HG02588 (cell line): ENCODE data around the gene USP38.
"Not testable (repeated sequence)": the region's sequence is repeated elsewhere in the genome, so short reads cannot be mapped to it uniquely, and the experiment has no call there.

Source experiments
- ATAC-seq: cut with Tn5 transposase; IDR thresholded peaks from one replicate; pipeline ENCODE4 v1.9.1; 2021; ENCODE audit warnings: mild to moderate bottlenecking, moderate library complexity; ENCODE audit not compliant: unreplicated experiment

The USP38 gene

GRCh38 chr4:143207555-143207954, 22.8 kb downstream of the USP38 start:
- no peak for ATAC-seq

- ATAC-seq, result no peak
These were observed 27.8 kb downstream of the USP38 start for GRCh38 chr4:143212566-143212965.

GRCh38 chr4:143215873-143216272, 31.2 kb downstream of the USP38 start:
- no peak for ATAC-seq

DNA sequence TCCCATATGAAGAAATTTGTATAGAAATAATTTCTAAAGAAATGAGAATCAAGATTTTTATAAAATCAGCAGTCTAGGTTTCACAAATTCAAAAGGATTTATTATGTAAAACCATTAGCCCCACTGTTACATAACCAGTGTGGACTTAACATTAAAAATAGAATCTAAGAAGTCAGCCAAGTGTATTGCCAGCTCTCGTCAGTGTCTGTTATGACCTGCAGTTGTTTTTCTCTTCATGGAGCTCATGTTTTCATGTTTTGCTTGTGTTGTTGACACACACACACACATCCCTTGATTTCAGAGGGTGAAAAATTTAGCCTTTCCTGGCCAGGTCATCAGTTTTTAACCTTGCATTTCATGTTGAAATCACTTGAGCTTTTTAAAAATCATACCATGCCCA, 39.5 kb downstream of the USP38 start:
- no peak for ATAC-seq

- ATAC-seq, result no peak
These were observed 40.5 kb downstream of the USP38 start for GRCh38 chr4:143225167-143225566.

DNA sequence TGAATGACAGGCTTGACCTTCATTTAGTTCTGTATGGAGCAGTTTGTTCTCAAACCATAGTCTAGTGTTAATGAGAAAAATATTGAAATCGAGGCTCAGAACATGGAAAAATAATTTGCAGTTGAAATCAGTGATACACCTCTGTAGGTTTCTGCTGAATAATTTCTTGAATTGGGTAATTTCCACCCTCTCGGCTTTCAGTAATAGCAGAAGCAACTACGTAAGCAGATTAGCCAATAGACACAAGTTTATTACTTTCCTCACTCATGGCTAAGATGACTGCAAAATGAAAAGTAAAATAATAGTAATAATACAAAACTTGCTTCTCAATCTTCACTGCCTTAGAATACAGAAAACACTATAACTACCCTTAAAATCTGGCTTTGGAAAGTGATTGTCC, 46.0 kb downstream of the USP38 start:
- peak; percentile 67 for ATAC-seq

GRCh38 chr4:143232277-143232676, 47.6 kb downstream of the USP38 start:
- ATAC-seq, result no peak

DNA sequence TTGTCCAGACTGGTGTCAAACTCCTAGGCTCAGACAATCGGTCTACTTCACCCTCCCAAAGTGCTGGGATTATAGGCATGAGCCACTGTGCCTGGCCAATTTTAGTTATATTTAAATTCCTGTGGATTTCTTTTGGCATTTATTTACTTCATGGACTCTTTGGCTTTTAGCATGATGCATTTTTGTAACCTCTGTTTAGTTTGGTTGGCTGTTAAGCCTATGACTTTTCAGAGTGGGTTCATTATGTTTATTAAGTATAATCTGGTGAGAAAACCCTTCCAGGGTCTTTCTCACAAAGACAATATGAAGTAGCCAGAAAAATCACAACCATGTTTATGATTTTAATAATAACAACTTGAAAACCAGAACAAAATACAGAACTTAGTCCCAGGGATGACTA, 49.4 kb downstream of the USP38 start:
- ATAC-seq, result no peak

DNA sequence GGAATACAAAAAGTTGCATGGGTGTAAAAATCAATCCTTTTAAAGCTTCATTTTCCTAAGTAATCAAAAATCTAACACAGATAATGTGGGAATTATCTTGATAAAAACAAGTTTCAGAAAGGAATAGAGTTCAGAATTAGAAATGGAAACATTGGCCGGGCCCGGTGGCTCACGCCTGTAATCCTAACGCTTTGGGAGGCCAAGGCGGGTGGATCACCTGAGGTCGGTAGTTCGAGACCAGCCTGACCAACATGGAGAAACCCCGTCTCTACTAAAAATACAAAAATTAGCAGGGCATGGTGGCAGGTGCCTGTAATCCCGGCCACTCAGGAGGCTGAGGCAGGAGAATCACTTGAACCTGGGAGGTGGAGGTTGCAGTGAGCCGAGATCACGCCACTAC, 52.5 kb downstream of the USP38 start:
- ATAC-seq, result not testable (repeated sequence)

GRCh38 chr4:143240939-143241679, 56.4 kb downstream of the USP38 start:
- ATAC-seq, result no peak

- ATAC-seq, result no peak
These were observed 57.2 kb downstream of the USP38 start for GRCh38 chr4:143241892-143242291.

DNA sequence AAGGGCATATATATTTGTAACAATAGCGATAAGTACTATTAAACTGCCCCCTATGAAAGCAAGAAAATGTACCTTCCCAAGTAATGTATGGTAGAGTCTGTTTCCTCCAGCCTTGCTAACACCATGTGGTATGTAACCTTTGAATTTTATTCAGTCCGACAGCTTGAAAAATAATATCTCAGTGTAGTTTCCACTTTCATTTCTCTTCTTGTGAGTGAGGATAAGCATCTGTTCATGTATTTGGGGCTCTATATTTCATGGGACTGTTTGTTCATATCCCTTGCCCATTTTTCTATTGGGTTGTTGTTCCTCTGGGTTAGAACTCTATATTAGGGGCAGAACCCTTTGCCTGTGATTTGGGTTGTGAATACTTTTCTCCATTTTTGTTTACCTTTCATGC, 58.3 kb downstream of the USP38 start:
- no peak for ATAC-seq

- no peak for ATAC-seq
These were observed 62.3 kb downstream of the USP38 start for GRCh38 chr4:143246977-143247376.

DNA sequence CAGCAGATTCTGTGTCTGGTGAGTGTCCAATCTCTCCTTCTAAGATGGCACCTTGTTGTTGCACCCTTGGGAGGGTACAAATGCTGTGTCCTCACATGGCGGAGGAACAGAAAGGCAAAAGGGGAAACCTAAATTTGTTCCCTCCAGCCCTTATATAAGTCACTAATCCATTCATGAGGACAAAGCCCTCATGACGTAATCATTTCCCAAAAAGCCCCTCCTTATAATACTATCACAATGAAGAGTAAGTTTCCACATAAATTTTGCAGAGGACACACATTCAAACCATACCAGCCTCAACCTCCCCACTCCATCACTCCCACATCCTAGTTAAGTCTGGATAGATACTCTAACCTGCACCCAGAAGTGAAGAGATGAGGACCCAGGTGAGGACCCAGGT, 63.1 kb downstream of the USP38 start:
- no peak for ATAC-seq

DNA sequence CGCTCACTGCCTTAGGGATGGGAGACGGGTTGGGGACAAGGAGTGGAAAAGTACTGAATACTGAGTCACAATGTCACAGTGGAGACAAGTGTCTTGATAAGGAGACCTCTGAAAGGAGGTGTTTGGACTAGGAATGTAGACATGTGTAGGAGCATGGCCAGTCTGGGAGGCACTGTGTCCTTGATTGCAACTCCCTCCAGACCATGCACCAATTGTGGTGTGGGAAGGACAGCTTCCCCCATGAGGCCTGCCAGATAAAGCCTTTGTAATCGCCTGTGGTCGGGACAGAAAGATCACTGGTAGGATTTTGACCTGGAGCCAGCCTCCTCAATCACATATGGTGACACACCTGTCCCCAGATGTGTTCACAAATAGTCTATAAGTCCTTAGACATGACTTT, 64.1 kb downstream of the USP38 start:
- ATAC-seq, result no peak

DNA sequence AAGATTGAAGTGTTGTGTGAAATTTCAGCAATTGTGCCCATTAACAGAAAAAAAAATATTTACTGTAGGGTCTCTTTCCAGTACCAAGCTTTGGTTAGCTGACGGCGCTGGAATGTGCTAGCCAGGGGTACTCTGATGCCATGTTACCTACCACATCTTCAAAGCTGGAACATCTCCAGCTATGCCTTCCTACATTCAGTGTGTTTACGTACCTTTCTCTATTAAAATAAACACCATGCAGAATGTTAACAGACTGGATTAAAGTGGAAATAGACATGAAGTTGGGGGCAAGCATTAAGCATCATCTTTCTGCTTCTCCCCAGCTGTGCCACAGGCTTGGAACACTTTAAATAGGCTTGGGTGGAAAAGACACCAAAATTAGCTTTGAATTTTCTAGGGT, 65.9 kb downstream of the USP38 start:
- ATAC-seq, result no peak

DNA sequence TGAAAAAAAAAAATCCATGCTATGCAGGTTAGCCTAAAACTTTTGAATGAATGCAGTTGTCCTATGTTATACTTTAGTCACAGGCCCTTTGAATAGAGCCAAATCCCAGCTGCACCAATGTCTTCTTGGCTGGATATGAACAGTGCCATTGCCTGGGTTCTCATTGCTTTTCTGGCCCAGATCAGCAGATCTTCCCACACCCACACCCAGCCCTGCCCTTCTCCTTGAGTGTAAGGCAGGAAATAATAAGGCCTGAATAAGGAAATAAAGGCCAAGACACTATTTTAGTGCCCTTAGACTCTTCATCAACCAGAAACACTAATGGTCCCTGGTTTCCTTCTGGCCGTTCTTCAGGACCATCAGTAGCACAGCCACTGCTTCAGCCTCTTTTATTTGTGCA, 66.6 kb downstream of the USP38 start:
- ATAC-seq, result no peak

DNA sequence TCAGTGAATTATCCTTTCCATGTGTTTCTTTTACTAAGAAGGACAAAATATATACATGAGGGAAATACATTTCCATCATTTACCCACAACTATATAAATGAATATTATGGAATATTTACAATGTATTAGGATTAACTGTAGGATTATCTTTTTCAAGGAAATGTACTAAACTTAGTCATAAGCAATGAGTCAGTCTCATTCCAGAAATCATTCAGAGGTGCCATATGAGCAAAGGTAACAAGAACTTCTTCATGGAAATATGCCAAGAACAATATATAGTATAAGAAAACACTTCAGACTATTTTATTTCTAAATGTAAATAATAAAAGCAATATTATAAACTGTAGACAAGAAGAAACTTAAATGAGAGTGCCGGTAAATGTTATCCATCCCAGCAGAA, 67.1 kb downstream of the USP38 start:
- no peak for ATAC-seq

- ATAC-seq, result no peak
These were observed 67.8 kb downstream of the USP38 start for GRCh38 chr4:143252478-143252877.

DNA sequence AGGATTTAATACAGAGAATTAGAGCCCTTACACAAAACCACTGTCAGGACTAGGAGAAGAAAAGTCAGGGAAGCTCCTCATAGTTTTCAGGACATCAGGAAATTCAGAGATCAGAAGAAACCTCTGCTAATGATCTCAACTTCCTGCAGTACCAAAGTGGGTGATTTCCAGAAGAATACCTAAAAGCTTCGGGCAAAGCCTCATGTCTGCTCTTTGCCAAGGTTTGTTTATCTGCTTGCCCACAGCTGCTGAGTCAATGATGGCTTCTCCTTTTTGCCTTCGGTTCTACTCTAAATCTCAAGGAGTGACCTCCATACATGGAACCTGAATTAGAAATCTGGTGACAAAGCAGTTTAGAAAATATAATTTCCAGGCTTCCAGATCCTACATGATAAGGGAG, 68.4 kb downstream of the USP38 start:
- ATAC-seq, result no peak

DNA sequence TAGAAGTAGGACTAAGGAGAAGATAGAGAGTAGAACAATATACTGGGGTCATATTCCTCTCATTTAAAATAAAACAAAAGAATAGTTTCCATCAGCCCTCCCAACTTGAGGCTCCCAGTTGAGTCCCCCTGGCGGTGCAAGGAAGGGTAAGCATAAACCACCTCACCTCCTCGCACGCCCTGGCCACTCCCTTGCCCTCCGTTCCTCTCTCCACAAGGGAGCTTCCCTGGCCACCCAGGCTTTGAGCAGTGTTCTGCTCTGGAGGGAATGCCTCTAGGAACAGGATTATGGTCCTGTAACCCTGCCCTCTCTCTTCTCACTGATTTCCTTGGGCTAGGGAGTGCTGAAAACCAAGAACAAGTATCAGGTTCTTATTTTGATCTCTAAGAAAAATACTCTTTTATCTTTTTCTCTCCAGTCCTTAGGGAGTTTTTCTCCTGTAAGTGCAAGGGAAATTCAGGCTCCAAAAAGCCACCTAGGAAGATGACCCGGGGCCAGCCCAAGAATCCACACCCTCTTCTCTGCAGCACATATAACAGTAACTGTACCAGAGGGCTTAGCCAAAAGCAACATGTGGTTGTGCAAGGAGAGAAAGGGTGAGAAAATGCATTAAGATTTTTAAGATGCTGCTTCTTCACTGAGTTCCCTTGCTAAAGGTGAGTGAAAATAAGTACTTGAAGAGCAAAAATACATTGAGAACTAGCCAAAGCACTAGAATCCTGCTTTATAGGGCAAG, 69.9 kb downstream of the USP38 start:
- ATAC-seq, result no peak

- no peak for ATAC-seq
These were observed 71.7 kb downstream of the USP38 start for GRCh38 chr4:143256456-143256855.

GRCh38 chr4:143257356-143257755, 72.6 kb downstream of the USP38 start:
- ATAC-seq, result no peak
